Ovary (tissue), 9 donors: ENCODE measurements around the gene ZNHIT6. TPM values are rescaled to one million over a fixed set of nuclear protein-coding genes. Genes with fewer than 3 reads are reported as not detected.

ENCODE experiments used
- DNase-seq, 5 donors: peaks; one replicate each; pipeline ENCODE4 v3.0.0-alpha.2; 2019 to 2020
- H3K27ac ChIP-seq, 2 donors: fragments of 200-600 bp; one replicate each; pipeline versions ENCODE4 v1.5.1 to v1.8.0; 2019 to 2022
- H3K27me3 ChIP-seq: fragments of 200-600 bp; one replicate; pipeline ENCODE4 v1.8.0; 2022
- H3K36me3 ChIP-seq: fragments of 200-600 bp; sonication (generic); one replicate; pipeline ENCODE4 v1.5.1; 2019
- H3K4me1 ChIP-seq: one replicate; pipeline ENCODE4 v1.8.1; 2013; ENCODE audit warnings: mild to moderate bottlenecking, moderate library complexity; ENCODE audit not compliant: insufficient read depth
- H3K4me3 ChIP-seq: fragments of 200-600 bp; sonication (generic); one replicate; pipeline ENCODE4 v1.5.1; 2017
- H3K9me3 ChIP-seq, 2 donors: fragments of 200-600 bp in 1 of 2; sonication (generic) in 1 of 2; one replicate each; pipeline versions ENCODE4 v1.5.1 to v1.8.1; 2013 to 2019; ENCODE audit warnings: mild to moderate bottlenecking in 1 of 2, moderate library complexity in 1 of 2
- EP300 ChIP-seq: sonication (generic); formaldehyde crosslinking; IDR thresholded peaks from one replicate; pipeline ENCODE4 v1.6.1; 2017; ENCODE audit warnings: antibody characterized with exemption
- POLR2A ChIP-seq: fragments of 450-650 bp; IDR thresholded peaks from one replicate; pipeline ENCODE4 v1.6.1; 2017; ENCODE audit warnings: antibody characterized with exemption, mild to moderate bottlenecking, moderate library complexity
- WGBS, 3 donors: extraction: QIAGEN DNeasy Blood & Tissue Kit in 1 of 3; methylation state at CpG; one replicate each; pipeline versions ENCODE4 v1.1.5 to v1.1.7; 2013 to 2017; 5-methylcytosine and 5-hydroxymethylcytosine counted together
- intact Hi-C, 4 donors: fragments of 100-400 bp; cut with DNase I; formaldehyde crosslinking; loops; one replicate each; pipeline versions ENCODE4 v1.11.0 to v1.15.1; 2022 to 2023
- polyA plus RNA-seq, 2 donors: library from polyadenylated mRNA; stranded (reverse); fragments of 200-250 nt in 1 of 2; fragments of 350-450 nt in 1 of 2; fragmentation: Illumina TruSeq in 1 of 2; extraction: RNeasy Lipid Tissue Mini Kit (QIAGEN cat#74804) in 1 of 2; gene quantifications; one replicate each; pipeline ENCODE4 v1.2.3, GENCODE V29; 2013 to 2014
- total RNA-seq, 7 donors: library from RNA; depleted of rRNA in 2 of 7; stranded (reverse); fragments of >200 nt in 2 of 7; fragmentation: NEBNext Ultra II Directional in 3 of 7; extraction: Animal tissue kit (Norgen Biotek cat#: 25700) in 3 of 7; gene quantifications; one replicate each; pipeline versions ENCODE4 v1.1.0 to v1.2.4, GENCODE V29; 2016 to 2023
- TF ChIP-seq, protein P1 (sequence below), 3 donors: fragments of 450-650 bp in 2 of 3; fragments of 200-600 bp in 1 of 3; IDR thresholded peaks; one replicate each; pipeline versions ENCODE4 v1.5.1 to v1.8.0; 2016 to 2022; ENCODE audit warnings: antibody characterized with exemption in 3 of 3, mild to moderate bottlenecking in 1 of 3
- donor health status: DM: no; HTN: no; CAD: no; lungs with moderate emphysema.
- donor health status: DM: no; HTN: no; CAD: no.
- donor health status: Bipolar disorder and iron deficiency.
- donor health status: DM: yes; HTN: yes; CAD: no.
- donor health status: DM: no; HTN: no; CAD: no.
- donor health status: DM: yes; HTN: yes; CAD: no.

Gene ZNHIT6
- total and polyA plus RNA-seq, 9 donors, result 8.8 to 22.9 (median 16.2) TPM

DNA sequence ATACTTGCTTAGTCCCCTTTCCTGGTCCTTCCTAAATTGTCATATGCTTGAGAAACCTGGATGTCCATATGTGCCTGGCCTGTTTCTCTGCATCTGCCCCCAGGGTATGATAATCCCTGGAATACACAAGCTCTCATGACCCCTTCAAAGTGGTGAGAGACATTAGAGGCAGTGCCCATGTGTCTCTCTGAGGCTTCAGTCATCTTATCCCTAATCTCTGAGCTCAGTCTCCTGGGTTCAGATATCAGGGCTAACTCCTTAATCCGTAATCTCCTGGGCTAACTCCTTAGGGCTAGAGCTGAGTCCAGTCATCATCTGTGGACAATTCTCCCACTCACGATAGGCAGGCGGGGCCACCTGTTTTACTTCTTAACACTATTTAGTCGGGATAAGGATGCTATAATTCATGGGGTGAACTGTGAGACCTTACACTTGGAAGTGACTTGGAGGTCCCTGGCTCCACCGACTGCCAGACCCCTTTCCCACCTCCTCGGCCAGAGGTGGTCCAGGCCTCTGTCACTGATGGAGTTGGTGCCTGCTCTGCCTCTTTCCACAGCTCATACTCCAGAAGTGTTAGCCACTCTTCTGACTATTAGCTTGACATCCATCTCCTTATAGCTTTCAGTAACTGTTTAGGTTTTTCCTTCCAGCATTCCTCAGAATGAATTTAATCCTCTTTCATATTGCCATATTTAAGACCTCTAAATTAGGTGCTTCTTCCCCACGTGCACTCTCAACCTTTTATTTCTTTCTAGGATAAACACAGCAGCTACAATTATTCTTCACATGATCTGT is 105.0 kb downstream of the ZNHIT6 start:
- Histone ChIP-seq H3K4me3 (no peak overlapping the region), H3K36me3 (no peaks in the 10 kb centered on the region), H3K27me3 (no peaks in the 10 kb centered on the region), H3K27ac (no peak overlapping the region), H3K4me1 (no peaks in the 10 kb centered on the region), H3K9me3 (no peaks in the 10 kb centered on the region)
- intact Hi-C loops, result no loop called here
- 78 to 82% (median 82%) methylated on average over 7 of the region's 7 CpGs for WGBS, 3 donors
- DNase-seq, result no peak
- TF ChIP-seq EP300 (no peak), POLR2A (no peak)

DNA sequence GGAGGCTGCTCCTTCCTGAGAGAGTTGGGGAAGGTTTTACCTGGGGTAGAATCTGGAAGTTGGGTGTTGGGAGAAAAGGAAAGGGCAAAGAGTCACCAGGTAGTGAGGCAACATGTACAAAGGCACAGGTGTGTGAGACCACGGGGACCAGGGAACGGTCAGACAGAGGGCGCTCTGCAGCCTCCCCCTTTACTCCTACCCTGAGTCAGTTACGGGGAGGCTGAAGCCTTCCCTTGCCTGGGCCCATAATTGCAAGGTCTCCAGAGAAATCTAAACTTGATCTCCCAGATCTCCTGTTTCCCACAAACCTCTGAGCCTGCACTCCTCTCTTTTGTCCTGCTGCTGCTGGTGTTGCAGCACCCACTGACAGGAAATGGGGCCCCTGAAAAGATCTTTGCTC is 105.7 kb downstream of the ZNHIT6 start:
- no peaks in the 10 kb centered on the region for H3K36me3 ChIP-seq
- no peak overlapping the region for H3K4me3 ChIP-seq
- no peak for DNase-seq
- intact Hi-C loops, result no loop called here
- H3K4me1 ChIP-seq, result no peaks in the 10 kb centered on the region
- no peaks in the 10 kb centered on the region for H3K9me3 ChIP-seq
- H3K27me3 ChIP-seq, result no peaks in the 10 kb centered on the region
- 86 to 88% (median 87%) methylated on average over 4 of the region's 4 CpGs for WGBS, 3 donors
- TF ChIP-seq EP300 (no peak), POLR2A (no peak)
- TF ChIP-seq, protein P1, sequence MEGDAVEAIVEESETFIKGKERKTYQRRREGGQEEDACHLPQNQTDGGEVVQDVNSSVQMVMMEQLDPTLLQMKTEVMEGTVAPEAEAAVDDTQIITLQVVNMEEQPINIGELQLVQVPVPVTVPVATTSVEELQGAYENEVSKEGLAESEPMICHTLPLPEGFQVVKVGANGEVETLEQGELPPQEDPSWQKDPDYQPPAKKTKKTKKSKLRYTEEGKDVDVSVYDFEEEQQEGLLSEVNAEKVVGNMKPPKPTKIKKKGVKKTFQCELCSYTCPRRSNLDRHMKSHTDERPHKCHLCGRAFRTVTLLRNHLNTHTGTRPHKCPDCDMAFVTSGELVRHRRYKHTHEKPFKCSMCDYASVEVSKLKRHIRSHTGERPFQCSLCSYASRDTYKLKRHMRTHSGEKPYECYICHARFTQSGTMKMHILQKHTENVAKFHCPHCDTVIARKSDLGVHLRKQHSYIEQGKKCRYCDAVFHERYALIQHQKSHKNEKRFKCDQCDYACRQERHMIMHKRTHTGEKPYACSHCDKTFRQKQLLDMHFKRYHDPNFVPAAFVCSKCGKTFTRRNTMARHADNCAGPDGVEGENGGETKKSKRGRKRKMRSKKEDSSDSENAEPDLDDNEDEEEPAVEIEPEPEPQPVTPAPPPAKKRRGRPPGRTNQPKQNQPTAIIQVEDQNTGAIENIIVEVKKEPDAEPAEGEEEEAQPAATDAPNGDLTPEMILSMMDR (IDR thresholded peaks at IDR 0.05), result no peak
- H3K27ac ChIP-seq, result no peak overlapping the region

DNA sequence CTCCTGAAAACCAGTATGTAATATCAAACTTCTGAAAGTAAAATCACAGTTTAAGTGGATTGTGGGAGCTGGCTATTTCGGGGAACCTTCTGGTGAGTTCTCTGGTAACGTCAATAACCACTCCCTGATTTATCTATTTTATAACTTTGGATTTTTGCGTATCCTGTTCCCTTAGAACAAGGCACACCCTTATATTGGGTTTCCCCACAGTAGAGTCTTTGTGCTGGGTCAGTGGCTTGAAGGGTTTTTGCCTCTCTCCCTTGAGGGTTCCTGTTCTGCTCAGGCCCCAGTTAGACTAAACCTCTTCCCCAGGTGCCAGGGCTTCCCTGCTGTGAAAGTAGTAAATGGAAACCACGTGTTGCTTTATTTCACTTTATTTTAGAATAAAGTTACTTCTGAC is 106.3 kb downstream of the ZNHIT6 start:
- Histone ChIP-seq H3K36me3 (no peaks in the 10 kb centered on the region), H3K27ac (no peak overlapping the region), H3K4me3 (no peak overlapping the region), H3K27me3 (no peaks in the 10 kb centered on the region), H3K4me1 (no peaks in the 10 kb centered on the region), H3K9me3 (no peaks in the 10 kb centered on the region)
- intact Hi-C loops, result no loop called here
- TF ChIP-seq, protein P1 (IDR thresholded peaks at IDR 0.05), result no peak
- TF ChIP-seq POLR2A, result no peak
- TF ChIP-seq EP300, result no peak
- DNase-seq, result no peak
- 77 to 90% (median 84%) methylated on average over 4 of the region's 4 CpGs for WGBS, 3 donors

DNA sequence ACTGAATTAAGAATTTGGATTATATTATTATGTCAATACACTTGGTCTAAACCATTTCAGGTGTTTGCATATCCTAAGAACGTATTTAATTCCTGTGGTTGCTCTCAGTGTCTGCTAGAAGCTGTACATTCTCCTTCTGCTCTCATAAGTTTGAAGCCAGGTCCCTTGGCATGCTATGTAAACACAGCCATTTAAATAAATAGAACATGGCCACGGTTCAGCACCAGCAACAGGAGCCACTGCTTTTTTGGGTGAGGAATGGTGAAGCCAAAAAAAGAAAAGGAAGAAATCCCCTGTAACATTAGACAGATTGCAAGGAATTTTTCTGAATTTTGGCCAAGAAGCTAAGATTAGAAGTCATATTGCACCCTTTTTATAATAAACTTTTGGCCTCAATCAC is 108.6 kb downstream of the ZNHIT6 start:
- H3K9me3 ChIP-seq, result no peaks in the 10 kb centered on the region
- no peaks in the 10 kb centered on the region for H3K36me3 ChIP-seq
- H3K27ac ChIP-seq, result no peak overlapping the region
- 46 to 63% (median 52%) methylated on average over 2 of the region's 2 CpGs for WGBS, 3 donors
- DNase-seq, result no peak
- H3K4me3 ChIP-seq, result no peak overlapping the region
- H3K4me1 ChIP-seq, result no peaks in the 10 kb centered on the region
- H3K27me3 ChIP-seq, result no peaks in the 10 kb centered on the region
- intact Hi-C loops, result no loop called here
- TF ChIP-seq, protein P1 (IDR thresholded peaks at IDR 0.05), result no peak
- no peak for TF ChIP-seq EP300
- TF ChIP-seq POLR2A, result no peak

Other genes starting within 250 kb of the ZNHIT6 start
- gene DDAH1, start 243.3 kb downstream of the ZNHIT6 start, total RNA-seq, result 10 to 100 TPM in 4 of 7 donors, 1 to 10 TPM in 3; 3.3 to 32.3 (median 11.7) TPM
- 10 to 100 TPM in 1 of 2 donors, 1 to 10 TPM in 1; 4.5 to 27.6 TPM for gene DDAH1, start 243.3 kb downstream of the ZNHIT6 start, polyA plus RNA-seq
- gene CCN1, start 127.7 kb downstream of the ZNHIT6 start, total RNA-seq, result 100 to 1,000 TPM in 2 of 7 donors, 10 to 100 TPM in 5; 14.3 to 247 (median 45.9) TPM
- 100 to 1,000 TPM in 1 of 2 donors, 10 to 100 TPM in 1; 43.9 to 197 TPM for gene CCN1, start 127.7 kb downstream of the ZNHIT6 start, polyA plus RNA-seq